Small intestine (tissue), 7 donors: ENCODE measurements around the gene LAD1. TPM values are rescaled to one million over a fixed set of nuclear protein-coding genes. Genes with fewer than 3 reads are reported as not detected.

ENCODE experiments used
- DNase-seq, 2 donors: peaks; one replicate each; pipeline versions ENCODE4 v3.0.0 to v3.0.0-alpha.2; 2013
- FAIRE-seq: peaks from 2 replicates; lab custom pipeline; 2012; peaks lifted over from hg19 to GRCh38; lab: Jason Lieb, UNC
- H3K27ac ChIP-seq, 3 donors: one replicate each; pipeline ENCODE4 v1.5.1; 2013; ENCODE audit warnings: low read length in 2 of 3, mild to moderate bottlenecking in 2 of 3, control low read depth in 1 of 3, inconsistent platforms in 1 of 3, low read depth in 1 of 3, moderate library complexity in 1 of 3
- H3K27me3 ChIP-seq, 3 donors: one replicate each; pipeline ENCODE4 v1.6.1; 2013; ENCODE audit warnings: low read length in 3 of 3, inconsistent platforms in 1 of 3; ENCODE audit not compliant: control insufficient read depth in 3 of 3, insufficient read depth in 3 of 3
- H3K36me3 ChIP-seq, 3 donors: one replicate each; pipeline ENCODE4 v1.6.1; 2013; ENCODE audit warnings: low read length in 3 of 3, inconsistent platforms in 1 of 3, low read depth in 1 of 3, mild to moderate bottlenecking in 1 of 3, moderate library complexity in 1 of 3; ENCODE audit not compliant: control insufficient read depth in 3 of 3, insufficient read depth in 2 of 3
- H3K4me1 ChIP-seq, 3 donors: one replicate each; pipeline ENCODE4 v1.6.1; 2013; ENCODE audit warnings: low read length in 2 of 3, inconsistent platforms in 1 of 3, low read depth in 1 of 3, mild to moderate bottlenecking in 1 of 3, moderate library complexity in 1 of 3; ENCODE audit not compliant: control insufficient read depth in 3 of 3, insufficient read depth in 2 of 3
- H3K4me3 ChIP-seq, 3 donors: one replicate each; pipeline ENCODE4 v1.5.1; 2013; ENCODE audit warnings: low read length in 3 of 3, control low read depth in 1 of 3, inconsistent platforms in 1 of 3, low read depth in 1 of 3, mild to moderate bottlenecking in 1 of 3, moderate library complexity in 1 of 3
- H3K9me3 ChIP-seq, 2 donors: one replicate each; pipeline ENCODE4 v1.6.1; 2013; ENCODE audit warnings: low read depth in 1 of 2, low read length in 1 of 2; ENCODE audit not compliant: control insufficient read depth in 2 of 2, insufficient read depth in 1 of 2
- WGBS, 3 donors: extraction: QIAGEN DNeasy Blood & Tissue Kit; methylation state at CpG; one replicate each; pipeline ENCODE4 v1.1.7; 2013; 5-methylcytosine and 5-hydroxymethylcytosine counted together
- polyA plus RNA-seq, 4 donors: library from polyadenylated mRNA; stranded (reverse) in 3 of 4; unstranded in 1 of 4; fragments of 200-250 nt in 3 of 4; fragments of 120-200 nt in 1 of 4; gene quantifications; one replicate each; pipeline versions ENCODE4 v1.2.1 to v1.2.3, GENCODE V29; 2013
- donor health status: healthy with polysubstance abuse.
- donor health status: control.
- donor health status: control.
- donor health status: Bipolar disorder and iron deficiency.
- donor health status: healthy.

LAD1 gene
- polyA plus RNA-seq, 4 donors = 108 to 138 (median 131) TPM

DNA sequence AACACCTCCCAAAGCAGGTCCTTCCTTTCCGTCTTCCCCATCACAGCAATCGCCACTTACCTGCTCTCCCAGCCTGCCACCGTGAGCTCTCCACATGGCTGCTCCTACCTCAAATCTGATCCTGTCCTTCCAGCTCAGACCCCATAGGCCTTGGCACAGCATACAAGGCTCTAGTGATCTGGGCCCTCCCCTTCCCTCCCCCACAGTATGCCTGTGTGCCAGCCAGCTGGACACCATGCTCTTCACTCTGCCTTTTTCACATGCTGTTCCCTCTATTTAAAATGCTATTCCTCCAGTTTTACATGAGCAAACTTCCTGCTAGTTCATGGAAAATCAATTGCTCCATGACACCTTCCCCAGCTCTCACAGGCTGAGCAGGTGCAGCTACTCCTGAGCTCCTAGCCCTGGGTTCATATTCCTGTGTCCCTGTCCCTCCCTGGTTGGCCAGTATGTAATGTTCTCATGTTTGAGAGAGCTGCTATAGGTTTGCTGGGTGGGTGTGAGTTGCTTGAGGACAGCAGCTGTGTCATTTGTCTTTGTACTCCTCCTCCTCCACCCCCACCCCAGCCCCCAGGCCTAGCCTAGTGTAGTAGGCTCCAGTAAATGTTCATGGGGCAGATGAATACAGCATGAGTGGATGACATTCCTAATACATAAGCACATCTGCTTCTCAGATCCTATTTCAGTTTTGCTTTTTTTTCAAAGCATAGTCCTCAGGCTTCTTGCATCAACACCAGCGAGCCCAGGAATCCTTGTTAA, 15.3 kb downstream of the LAD1 start:
- DNase-seq (no peak), FAIRE-seq (no peak)
- 85 to 92% (median 87%) methylated on average over 4 of the region's 4 CpGs for WGBS, 3 donors
- no peaks in the 10 kb centered on the region for H3K9me3 ChIP-seq
- H3K27me3 ChIP-seq = no peaks in the 10 kb centered on the region
- no peak overlapping the region for H3K4me3 ChIP-seq
- H3K27ac ChIP-seq = no peak overlapping the region
- H3K36me3 ChIP-seq = peaks cover 0 to 93% (median 10%) of the 10 kb centered on the region in 3 donors
- peaks cover 0 to 6% (median 0%) of the 10 kb centered on the region in 3 donors for H3K4me1 ChIP-seq

DNA sequence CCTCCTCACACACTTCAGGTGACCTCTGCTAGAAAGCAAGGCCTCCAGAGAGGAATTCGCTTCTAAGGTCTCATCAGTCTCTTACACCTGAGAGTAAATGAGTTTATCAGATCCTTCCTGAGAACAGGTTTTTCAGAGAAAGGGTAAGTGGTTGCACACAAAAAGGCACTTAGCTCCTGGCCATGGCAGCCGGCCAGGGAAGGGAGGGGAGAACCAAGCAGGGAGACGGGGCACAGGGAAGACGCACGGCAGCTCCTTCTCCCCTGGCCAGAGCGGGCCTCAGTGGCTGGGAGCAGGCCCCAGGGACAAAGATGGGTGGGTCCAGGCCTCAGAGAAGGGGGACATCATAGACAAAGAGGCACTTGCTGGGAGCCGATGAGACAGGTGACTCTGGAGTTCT, 18.0 kb downstream of the LAD1 start:
- Histone ChIP-seq H3K9me3 (no peaks in the 10 kb centered on the region), H3K27me3 (peaks cover 0 to 3% (median 0%) of the 10 kb centered on the region in 3 donors), H3K4me1 (peaks cover 0 to 16% (median 0%) of the 10 kb centered on the region in 3 donors), H3K4me3 (no peak overlapping the region), H3K36me3 (peaks cover 0 to 66% (median 8%) of the 10 kb centered on the region in 3 donors), H3K27ac (no peak overlapping the region)
- no peak for FAIRE-seq
- no peak for DNase-seq
- WGBS, 3 donors = 26 to 74% (median 48%) methylated on average over 7 of the region's 7 CpGs

DNA sequence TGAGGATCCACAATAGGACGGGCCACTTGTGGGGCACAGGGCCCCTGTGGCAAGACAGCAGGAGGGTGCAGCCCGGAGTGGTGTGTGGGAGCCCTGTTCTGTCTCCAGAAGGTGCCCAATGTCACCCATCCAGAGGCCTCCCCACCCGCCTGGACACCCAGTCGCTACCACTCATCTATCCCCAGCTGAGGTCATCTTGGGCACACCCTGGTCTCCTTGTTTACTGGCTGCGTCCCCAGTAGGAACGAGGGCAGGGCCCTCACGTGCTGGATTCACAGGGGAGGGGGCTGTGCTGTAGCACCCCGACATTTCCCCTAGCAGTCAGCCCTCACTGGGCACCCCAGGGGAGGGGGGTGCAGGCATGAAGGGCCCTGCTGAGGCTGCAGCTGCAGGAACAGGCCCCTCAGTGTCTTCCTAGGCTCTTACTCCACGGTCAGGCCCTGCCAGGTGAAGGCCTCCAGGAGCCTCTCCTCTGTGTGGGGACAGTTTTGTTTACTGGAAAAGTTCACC, 19.3 kb downstream of the LAD1 start:
- Histone ChIP-seq H3K36me3 (peaks cover 0 to 53% (median 8%) of the 10 kb centered on the region in 3 donors), H3K4me3 (no peak overlapping the region), H3K4me1 (peaks cover 0 to 10% (median 0%) of the 10 kb centered on the region in 3 donors), H3K27ac (no peak overlapping the region), H3K9me3 (no peaks in the 10 kb centered on the region), H3K27me3 (peaks cover 0 to 10% (median 0%) of the 10 kb centered on the region in 3 donors)
- DNase-seq (no peak), FAIRE-seq (no peak)
- WGBS, 3 donors = 44 to 75% (median 66%) methylated on average over 9 of the region's 9 CpGs

DNA sequence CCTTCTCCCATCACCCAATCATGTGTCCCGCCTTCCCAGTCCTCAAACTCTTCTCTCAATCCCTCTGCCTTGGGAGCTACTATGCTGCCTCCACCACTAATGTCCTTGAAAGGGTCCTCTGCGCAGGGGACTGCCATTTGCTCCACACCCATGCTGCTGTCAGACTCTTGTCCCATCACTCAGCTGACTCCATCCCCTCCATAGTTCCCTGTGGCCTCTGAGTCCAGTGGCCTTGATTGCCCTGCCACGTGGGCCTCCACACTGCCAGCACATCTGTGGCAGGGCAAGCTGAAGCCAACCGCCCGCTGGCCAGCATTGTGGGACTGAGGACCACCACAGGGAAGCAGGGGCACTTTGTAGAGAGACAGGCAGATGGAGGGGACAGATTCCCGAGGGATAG, 20.3 kb downstream of the LAD1 start:
- Histone ChIP-seq H3K27me3 (peaks cover 0 to 11% (median 0%) of the 10 kb centered on the region in 3 donors), H3K36me3 (peaks cover 0 to 43% (median 5%) of the 10 kb centered on the region in 3 donors), H3K4me3 (no peak overlapping the region), H3K9me3 (no peaks in the 10 kb centered on the region), H3K4me1 (peaks cover 0 to 10% (median 0%) of the 10 kb centered on the region in 3 donors), H3K27ac (no peak overlapping the region)
- 38 to 76% (median 55%) methylated on average over 6 of the region's 6 CpGs for WGBS, 3 donors
- no peak for FAIRE-seq
- DNase-seq = no peak

DNA sequence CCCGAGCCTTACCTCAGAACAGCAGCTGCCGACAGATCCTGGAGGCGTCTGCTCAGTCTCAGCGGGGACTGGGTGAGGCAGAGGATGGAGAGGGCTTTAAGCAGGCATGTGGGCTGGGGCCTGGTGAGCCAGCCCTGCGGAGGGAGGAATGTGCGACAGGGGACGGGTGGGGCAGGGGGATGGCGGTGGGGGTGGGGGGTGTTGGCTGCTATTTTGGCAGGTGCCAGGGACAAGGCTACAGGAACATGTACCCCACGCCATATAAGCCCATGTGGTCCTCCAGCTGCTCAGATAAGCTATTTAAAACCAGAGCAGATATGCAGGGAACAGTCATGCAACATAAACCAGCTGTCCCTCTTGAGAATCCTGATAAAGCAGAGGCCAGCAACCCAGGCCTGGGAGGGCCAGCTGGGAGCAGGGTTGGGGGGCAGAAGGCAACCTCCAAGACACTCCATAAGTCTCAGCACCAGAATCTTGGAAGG, 21.5 kb downstream of the LAD1 start, which contains the start of gene TNNT2:
Gene TNNT2, minus strand, starts transcription at position 70 of the 482 bp plus-strand sequence. CDS start 4,426 bp downstream, outside the sequence.
- H3K27ac ChIP-seq = no peak within 1 kb of the TSS
- 21 to 53% (median 28%) methylated on average over 9 of the region's 9 CpGs for WGBS, 3 donors
- FAIRE-seq (no peak), DNase-seq (no peak)
- peaks cover 0 to 31% (median 3%) of the 10 kb centered on the region in 3 donors for H3K36me3 ChIP-seq
- no peak within 1 kb of the TSS for H3K4me3 ChIP-seq
- H3K4me1 ChIP-seq = peaks cover 0 to 10% (median 0%) of the 10 kb centered on the region in 3 donors
- peaks cover 0 to 19% (median 0%) of the 10 kb centered on the region in 3 donors for H3K27me3 ChIP-seq
- H3K9me3 ChIP-seq = no peaks in the 10 kb centered on the region

DNA sequence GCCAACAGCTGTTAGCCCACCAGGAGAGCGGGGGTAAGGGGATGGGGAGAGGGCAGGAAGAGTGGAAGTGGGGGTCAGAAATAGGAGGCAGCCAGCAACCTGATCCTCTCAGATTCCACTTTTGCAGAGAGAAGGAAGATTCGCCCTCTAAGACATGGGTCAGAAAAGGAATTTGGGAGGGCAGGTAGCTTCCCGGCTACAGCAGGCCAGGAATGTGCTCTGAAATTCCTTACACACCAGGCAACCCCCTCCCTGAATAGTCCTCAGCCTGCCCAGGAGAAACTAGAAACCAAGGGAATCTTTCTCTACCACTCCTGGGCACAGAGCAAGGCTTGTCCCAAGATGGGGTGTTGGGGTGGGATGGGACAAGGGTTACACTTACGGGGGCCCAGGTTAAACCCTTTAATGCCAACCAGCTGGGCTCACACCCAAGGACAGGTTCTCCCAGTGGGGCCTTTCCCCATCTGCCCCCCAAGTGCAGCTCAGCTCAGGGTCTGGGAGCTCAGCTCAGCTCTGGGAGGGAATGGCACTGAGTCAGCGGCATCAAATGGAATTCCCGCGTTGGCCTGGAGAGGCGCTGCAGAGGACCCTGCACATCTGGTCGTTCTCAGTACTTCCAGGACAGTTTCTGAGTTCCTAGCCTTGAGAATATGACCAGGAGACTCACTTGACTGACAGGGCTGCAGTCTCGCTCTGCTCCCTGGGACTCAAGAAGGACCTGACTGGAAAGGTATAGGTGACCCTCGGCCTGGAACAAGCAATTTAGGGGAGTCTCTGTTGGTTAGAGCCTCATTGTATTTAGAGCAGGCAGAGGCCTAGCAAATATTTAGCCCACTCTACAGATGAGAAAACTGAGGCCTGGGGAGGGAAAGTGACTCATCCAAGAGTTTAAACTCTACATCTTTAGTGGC, 22.4 kb downstream of the LAD1 start:
- DNase-seq = peak; percentile 61 to 70
- Histone ChIP-seq H3K9me3 (no peaks in the 10 kb centered on the region), H3K4me3 (no peak overlapping the region), H3K36me3 (peaks cover 0 to 22% (median 0%) of the 10 kb centered on the region in 3 donors), H3K27me3 (peaks cover 0 to 28% (median 0%) of the 10 kb centered on the region in 3 donors), H3K27ac (no peak overlapping the region), H3K4me1 (peaks cover 0 to 10% (median 0%) of the 10 kb centered on the region in 3 donors)
- no peak for FAIRE-seq
- WGBS, 3 donors = 23 to 38% (median 35%) methylated on average over 11 of the region's 11 CpGs

DNA sequence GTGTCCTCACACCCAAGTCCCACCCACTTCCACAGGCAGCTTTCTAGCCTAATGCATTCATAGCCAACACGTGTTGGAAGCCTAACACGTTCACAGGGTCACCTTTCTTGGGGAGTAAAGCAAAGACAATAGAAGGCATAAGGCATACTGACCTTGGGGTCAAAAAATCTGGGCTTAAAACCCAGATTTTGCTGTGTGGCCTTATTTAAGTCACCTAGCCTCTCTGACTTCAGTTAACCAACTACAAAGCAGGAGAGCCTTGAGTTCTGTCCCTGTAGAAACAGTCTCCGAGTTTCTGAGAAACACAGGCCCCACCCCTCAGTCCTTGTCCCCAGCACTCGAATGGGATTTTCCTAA, 23.0 kb downstream of the LAD1 start:
- 8 to 26% (median 20%) methylated on average over 4 of the region's 4 CpGs for WGBS, 3 donors
- FAIRE-seq (no peak), DNase-seq (no peak)
- H3K36me3 ChIP-seq = peaks cover 0 to 16% (median 0%) of the 10 kb centered on the region in 3 donors
- H3K27me3 ChIP-seq = peaks cover 0 to 35% (median 0%) of the 10 kb centered on the region in 3 donors
- no peak overlapping the region for H3K27ac ChIP-seq
- H3K9me3 ChIP-seq = no peaks in the 10 kb centered on the region
- H3K4me3 ChIP-seq = no peak overlapping the region
- H3K4me1 ChIP-seq = peaks cover 0 to 10% (median 0%) of the 10 kb centered on the region in 3 donors

DNA sequence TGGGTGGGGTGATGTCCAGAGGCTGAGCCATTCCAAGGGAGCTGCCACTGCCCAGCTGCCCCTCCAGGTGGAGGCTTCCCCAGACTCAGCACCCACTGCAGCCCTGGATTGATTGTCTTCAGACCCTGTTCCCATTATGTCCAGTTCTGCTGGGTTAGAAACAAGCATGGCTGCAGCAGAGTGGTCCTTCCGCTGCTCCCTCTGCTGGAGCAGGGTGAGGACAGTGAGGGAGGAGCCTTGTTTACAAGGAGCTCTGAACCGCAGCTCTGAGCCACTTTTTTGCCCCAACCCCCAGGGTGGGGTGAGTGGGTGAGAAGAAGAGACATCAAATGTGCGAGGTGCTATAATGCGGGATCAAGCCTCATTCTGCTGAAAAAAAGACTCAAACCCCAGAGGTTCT, 24.0 kb downstream of the LAD1 start:
- peaks cover 0 to 10% (median 0%) of the 10 kb centered on the region in 3 donors for H3K4me1 ChIP-seq
- no peak overlapping the region for H3K27ac ChIP-seq
- WGBS, 3 donors = 31 to 57% (median 48%) methylated on average over 4 of the region's 4 CpGs
- FAIRE-seq (no peak), DNase-seq (no peak)
- H3K9me3 ChIP-seq = no peaks in the 10 kb centered on the region
- H3K36me3 ChIP-seq = peaks cover 0 to 9% (median 0%) of the 10 kb centered on the region in 3 donors
- H3K4me3 ChIP-seq = no peak overlapping the region
- H3K27me3 ChIP-seq = peaks cover 0 to 42% (median 0%) of the 10 kb centered on the region in 3 donors
